ENCODE measurements around the gene CYP27A1.
A peak's percentile ranks its signal among the peaks of the same experiment; 100 is the strongest.

Gene CYP27A1

DNA sequence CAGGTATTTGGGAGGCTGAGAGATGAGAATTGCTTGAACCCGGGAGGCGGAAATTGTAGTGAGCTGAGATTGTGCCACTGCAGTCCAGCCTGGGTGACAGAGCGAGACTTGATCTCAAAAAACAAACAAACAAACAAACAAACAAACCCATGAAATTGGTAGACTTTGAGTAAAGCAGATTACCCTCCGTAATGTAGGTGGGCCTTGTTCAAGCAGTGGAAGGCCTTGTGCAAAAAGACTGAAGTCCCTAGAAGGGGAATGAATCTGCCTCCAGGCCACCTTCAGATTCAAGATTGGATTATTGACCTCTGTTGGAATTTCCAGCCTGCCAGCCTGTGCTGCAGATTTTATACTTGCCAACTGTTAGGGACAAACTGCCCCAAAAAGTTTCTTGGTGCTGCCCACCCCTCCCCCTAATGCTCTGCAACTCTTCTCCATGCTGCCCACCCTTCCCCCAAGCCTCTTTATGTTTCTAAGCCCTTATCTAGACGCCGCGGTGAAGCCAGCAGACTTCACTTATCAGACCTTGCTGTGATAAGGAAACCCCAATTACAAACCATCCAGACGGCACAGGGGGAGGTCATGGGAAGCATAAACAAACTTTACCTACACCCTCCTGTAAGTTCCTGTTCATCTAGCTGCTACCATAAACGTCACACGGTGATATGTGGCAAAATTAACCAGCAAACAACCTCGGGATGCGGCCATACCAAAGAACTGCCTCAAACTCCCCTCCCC lies 17.0 kb downstream of the CYP27A1 start:
- ChIA-PET POLR2A (no interaction called here), CTCF (no interaction called here)
- no peak for TF ChIP-seq CTBP1 (IDR thresholded peaks at IDR 0.05; ENCODE audit: borderline replicate concordance)
- no peak for TF ChIP-seq BHLHE40 (IDR thresholded peaks at IDR 0.05; ENCODE audit: borderline replicate concordance)
- TF ChIP-seq FOXM1 (IDR thresholded peaks at IDR 0.05; ENCODE audit: borderline replicate concordance), result no peak
- no peak for TF ChIP-seq FOXA1 (IDR thresholded peaks at IDR 0.05)
- TF ChIP-seq ELF4 (IDR thresholded peaks at IDR 0.05), result no peak
- TF ChIP-seq SUZ12 (IDR thresholded peaks at IDR 0.05), result no peak
- no peak for TF ChIP-seq SP1 (IDR thresholded peaks at IDR 0.05)
- TF ChIP-seq NFRKB (IDR thresholded peaks at IDR 0.05), result no peak
- TF ChIP-seq, protein P1, sequence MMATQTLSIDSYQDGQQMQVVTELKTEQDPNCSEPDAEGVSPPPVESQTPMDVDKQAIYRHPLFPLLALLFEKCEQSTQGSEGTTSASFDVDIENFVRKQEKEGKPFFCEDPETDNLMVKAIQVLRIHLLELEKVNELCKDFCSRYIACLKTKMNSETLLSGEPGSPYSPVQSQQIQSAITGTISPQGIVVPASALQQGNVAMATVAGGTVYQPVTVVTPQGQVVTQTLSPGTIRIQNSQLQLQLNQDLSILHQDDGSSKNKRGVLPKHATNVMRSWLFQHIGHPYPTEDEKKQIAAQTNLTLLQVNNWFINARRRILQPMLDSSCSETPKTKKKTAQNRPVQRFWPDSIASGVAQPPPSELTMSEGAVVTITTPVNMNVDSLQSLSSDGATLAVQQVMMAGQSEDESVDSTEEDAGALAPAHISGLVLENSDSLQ (IDR thresholded peaks at IDR 0.05), result no peak
- TF ChIP-seq TARDBP (IDR thresholded peaks at IDR 0.05), result no peak
- TF ChIP-seq LEF1 (IDR thresholded peaks at IDR 0.05; ENCODE audit: borderline replicate concordance), result no peak
- TF ChIP-seq HDGF (IDR thresholded peaks at IDR 0.05; ENCODE audit: borderline replicate concordance), result no peak
- DNase-seq (ENCODE audit: extremely low spot score), result no peak

DNA sequence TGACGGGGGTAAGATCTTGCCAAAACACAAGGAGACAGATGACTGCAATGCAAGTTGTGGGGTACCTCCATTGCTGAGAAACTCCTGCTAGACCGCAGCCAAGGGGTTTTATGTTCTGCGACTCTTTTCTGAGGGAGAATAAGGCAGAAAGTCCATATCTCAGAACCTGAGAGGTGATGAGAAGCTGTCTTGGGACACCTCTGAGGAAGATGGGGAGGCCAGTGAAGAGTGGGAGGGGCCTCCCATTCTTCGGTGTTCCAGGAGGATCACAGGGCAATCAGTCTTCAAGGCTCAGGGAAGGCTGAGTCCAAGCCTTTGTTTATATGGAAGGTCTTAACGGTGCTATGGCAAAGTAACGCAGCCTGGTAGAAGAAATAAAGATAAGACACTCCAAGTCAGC lies 18.0 kb downstream of the CYP27A1 start:
- no peak for DNase-seq (ENCODE audit: extremely low spot score)
- CTCF ChIA-PET, result no interaction called here
- POLR2A ChIA-PET, result no interaction called here
- TF ChIP-seq HDGF (IDR thresholded peaks at IDR 0.05; ENCODE audit: borderline replicate concordance) (no peak), LEF1 (IDR thresholded peaks at IDR 0.05; ENCODE audit: borderline replicate concordance) (no peak), L3MBTL2 (conservative IDR thresholded peaks at IDR 0.05) (no peak), SUZ12 (IDR thresholded peaks at IDR 0.05) (no peak), TARDBP (IDR thresholded peaks at IDR 0.05) (no peak)

DNA sequence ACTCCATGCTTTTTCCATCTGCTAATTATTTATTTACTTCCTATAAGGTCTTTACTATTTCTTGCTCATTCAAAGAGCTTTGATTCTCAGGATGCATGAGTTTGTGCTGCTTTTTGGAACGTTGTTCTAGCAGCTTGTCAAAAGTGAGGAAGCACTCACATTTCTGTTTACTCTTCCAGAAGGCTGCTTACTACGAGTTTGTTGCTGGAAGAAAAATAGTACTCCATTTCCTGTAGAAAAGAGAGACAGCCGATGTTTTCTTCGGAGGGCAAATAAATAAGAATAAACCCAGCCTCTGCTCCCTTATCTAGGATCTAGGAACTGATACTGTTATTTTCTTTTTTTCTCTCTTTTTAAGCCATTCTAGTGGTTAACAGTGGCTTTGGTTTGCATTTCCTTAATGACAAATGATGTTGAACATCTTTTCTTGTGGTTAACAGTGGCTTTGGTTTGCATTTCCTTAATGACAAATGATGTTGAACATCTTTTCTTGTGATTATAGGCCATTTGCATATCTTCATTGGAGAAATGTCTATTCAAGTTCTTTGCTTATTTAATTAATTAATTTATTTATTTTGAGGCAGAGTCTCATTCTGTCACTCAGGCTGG lies 20.5 kb downstream of the CYP27A1 start:
- no peak for DNase-seq (ENCODE audit: extremely low spot score)
- ChIA-PET POLR2A (interaction anchor here (0.6 kb wide), 1 partner anchor 75 kb away, joined by 3 read pairs; no protein-coding TSS in a partner anchor), CTCF (no interaction called here)
- TF ChIP-seq BHLHE40 (IDR thresholded peaks at IDR 0.05; ENCODE audit: borderline replicate concordance) (no peak), ELF4 (IDR thresholded peaks at IDR 0.05) (no peak), SUZ12 (IDR thresholded peaks at IDR 0.05) (no peak), FOXM1 (IDR thresholded peaks at IDR 0.05; ENCODE audit: borderline replicate concordance) (no peak), SP1 (IDR thresholded peaks at IDR 0.05) (no peak), L3MBTL2 (conservative IDR thresholded peaks at IDR 0.05) (no peak), CTBP1 (IDR thresholded peaks at IDR 0.05; ENCODE audit: borderline replicate concordance) (no peak), FOXA1 (IDR thresholded peaks at IDR 0.05) (no peak), NFRKB (IDR thresholded peaks at IDR 0.05) (no peak), HDGF (IDR thresholded peaks at IDR 0.05; ENCODE audit: borderline replicate concordance) (no peak), ZNF384 (IDR thresholded peaks at IDR 0.05) (no peak), LEF1 (IDR thresholded peaks at IDR 0.05; ENCODE audit: borderline replicate concordance) (no peak)

DNA sequence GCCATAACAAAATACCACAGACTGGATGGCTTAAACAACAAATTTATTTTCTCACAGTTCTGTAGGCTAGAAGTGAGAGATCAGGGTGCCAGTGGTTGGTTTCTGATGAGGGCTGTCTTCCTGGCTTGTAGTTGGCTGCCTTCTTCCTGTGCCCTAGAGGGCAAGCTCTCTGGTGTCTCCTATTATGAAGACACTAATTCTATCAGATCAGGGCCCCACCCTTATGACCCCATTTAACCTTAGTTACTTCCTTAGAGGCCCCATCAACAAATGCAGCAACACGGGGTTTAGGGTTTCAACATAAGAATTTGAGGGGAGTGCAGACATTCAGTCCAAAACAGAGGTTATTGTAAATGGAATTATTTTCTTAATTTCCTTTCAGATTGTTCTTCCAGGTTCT lies 22.9 kb downstream of the CYP27A1 start:
- no peak for DNase-seq (ENCODE audit: extremely low spot score)

DNA sequence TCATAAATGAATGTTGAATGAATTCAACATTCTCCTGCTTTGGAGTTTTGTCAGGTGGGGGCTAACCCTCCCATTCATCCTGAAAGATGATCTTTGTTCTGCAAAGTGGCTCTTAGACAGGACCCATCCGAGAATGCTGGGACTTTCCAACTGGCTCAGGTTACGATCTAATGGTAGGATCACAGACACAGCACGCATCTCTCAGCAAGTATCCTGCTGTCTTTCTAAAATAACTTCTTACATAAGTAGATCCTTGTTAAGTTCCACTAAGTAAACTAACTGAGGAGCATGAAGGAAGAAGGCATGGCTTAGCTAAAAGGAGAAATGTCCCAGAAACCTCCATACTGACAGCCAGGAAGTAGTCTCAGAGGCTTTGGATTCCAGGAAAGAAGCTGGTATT lies 23.7 kb downstream of the CYP27A1 start:
- DNase-seq (ENCODE audit: extremely low spot score), result no peak
- POLR2A ChIA-PET, result no interaction called here
- no peak for TF ChIP-seq ZNF384 (IDR thresholded peaks at IDR 0.05)
- TF ChIP-seq CTBP1 (IDR thresholded peaks at IDR 0.05; ENCODE audit: borderline replicate concordance), result peak; percentile 57; the same call in 1 of the 2 replicates
- peak; percentile 87 for TF ChIP-seq ARNT (IDR thresholded peaks at IDR 0.05)
- CTCF ChIA-PET, result no interaction called here

More for the DNA sequence above, 22.9 kb downstream of the CYP27A1 start:
- no peak for TF ChIP-seq ZNF384 (IDR thresholded peaks at IDR 0.05)
- no peak for TF ChIP-seq CTBP1 (IDR thresholded peaks at IDR 0.05; ENCODE audit: borderline replicate concordance)
- no peak for TF ChIP-seq ELF4 (IDR thresholded peaks at IDR 0.05)
- ChIA-PET POLR2A (no interaction called here), CTCF (interaction anchor here (0.9 kb wide), 1 partner anchor 175 kb away, joined by 3 read pairs; no protein-coding TSS in a partner anchor)

DNA sequence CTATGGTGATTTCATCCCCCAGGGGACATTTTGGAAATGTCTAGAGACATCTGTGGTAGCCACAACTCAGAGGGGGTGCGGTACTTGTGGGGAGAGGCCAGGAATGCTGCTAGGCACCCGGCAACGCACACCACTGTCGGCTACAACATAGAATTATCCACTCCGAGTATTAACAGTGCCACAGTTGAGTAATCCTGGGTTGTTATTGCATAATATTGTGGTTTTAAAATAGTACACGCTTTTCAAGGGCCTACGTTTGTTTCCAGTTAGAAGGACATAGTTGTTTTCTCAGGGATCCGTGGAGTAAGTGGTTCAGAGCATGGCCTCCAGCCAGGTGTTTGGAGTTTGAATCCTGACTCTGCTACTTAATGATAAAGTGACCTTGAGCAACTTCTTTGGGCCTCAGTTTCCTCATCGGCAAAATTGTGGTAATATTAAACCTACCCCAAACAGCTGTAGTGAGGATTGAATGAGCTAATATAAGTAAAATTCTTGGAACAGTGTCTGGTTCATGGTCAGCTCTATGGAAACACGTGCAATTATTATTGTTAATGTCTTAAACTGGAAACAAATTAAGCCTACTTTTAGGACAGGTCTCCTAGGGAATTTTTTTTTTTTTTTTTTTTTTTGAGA lies 24.5 kb downstream of the CYP27A1 start:
- ChIA-PET POLR2A (no interaction called here), CTCF (interaction anchor here (0.5 kb wide), 1 partner anchor 85 kb away, joined by 3 read pairs; no protein-coding TSS in a partner anchor)
- DNase-seq (ENCODE audit: extremely low spot score), result peak; percentile 30
- TF ChIP-seq NFRKB (IDR thresholded peaks at IDR 0.05), result no peak
- TF ChIP-seq FOXM1 (IDR thresholded peaks at IDR 0.05; ENCODE audit: borderline replicate concordance), result no peak
- no peak for TF ChIP-seq L3MBTL2 (conservative IDR thresholded peaks at IDR 0.05)
- no peak for TF ChIP-seq CTBP1 (IDR thresholded peaks at IDR 0.05; ENCODE audit: borderline replicate concordance)
- TF ChIP-seq LEF1 (IDR thresholded peaks at IDR 0.05; ENCODE audit: borderline replicate concordance), result no peak
- TF ChIP-seq FOXA1 (IDR thresholded peaks at IDR 0.05), result no peak

DNA sequence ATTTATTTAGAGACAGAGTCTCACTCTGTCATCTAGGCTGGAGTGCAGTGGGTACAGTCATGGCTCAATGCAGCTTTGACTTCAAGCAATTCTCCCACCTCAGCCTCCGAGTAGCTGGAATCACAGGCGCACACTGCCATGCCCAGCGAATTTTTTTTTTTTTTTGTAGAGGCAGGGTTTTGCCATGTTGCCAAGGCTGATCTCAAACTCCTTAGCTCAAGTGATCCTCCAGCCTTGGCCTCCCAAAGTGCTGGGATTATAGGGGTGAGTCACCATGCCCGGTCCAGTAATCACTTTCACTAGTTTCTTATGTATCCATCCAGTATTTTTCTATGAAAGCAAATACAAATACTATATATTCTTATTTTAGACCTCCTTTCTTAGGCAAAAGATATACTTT lies 25.7 kb downstream of the CYP27A1 start:
- TF ChIP-seq LEF1 (IDR thresholded peaks at IDR 0.05; ENCODE audit: borderline replicate concordance), result no peak
- no peak for TF ChIP-seq FOXM1 (IDR thresholded peaks at IDR 0.05; ENCODE audit: borderline replicate concordance)
- TF ChIP-seq TARDBP (IDR thresholded peaks at IDR 0.05), result no peak
- no peak for TF ChIP-seq SP1 (IDR thresholded peaks at IDR 0.05)
- TF ChIP-seq FOXA1 (IDR thresholded peaks at IDR 0.05), result no peak
- TF ChIP-seq BHLHE40 (IDR thresholded peaks at IDR 0.05; ENCODE audit: borderline replicate concordance), result no peak
- TF ChIP-seq, protein P1 (IDR thresholded peaks at IDR 0.05), result no peak
- no peak for TF ChIP-seq FOXK2 (IDR thresholded peaks at IDR 0.05)
- no peak for TF ChIP-seq SUZ12 (IDR thresholded peaks at IDR 0.05)
- TF ChIP-seq ELF4 (IDR thresholded peaks at IDR 0.05), result no peak
- TF ChIP-seq ZNF384 (IDR thresholded peaks at IDR 0.05), result no peak
- POLR2A ChIA-PET, result no interaction called here
- CTCF ChIA-PET, result no interaction called here
- no peak for DNase-seq (ENCODE audit: extremely low spot score)

Measured in HEK293T (cell line).